HG03103 (cell line): ENCODE results near the gene REPS1.
"Not testable (repeated sequence)": the region's sequence is repeated elsewhere in the genome, so short reads cannot be mapped to it uniquely, and the experiment has no call there.

Experiments
- ATAC-seq: cut with Tn5 transposase; IDR thresholded peaks from one replicate; pipeline ENCODE4 v1.9.1; 2021; ENCODE audit warnings: low read depth; ENCODE audit not compliant: unreplicated experiment

Gene REPS1

GRCh38 chr6:138987643-138988468, at the start of gene REPS1:
Gene REPS1, minus strand, starts transcription at chr6:138988253. Its CDS starts 571 bp downstream, at chr6:138987682.
- peak; percentile 80 for ATAC-seq

GRCh38 chr6:139037490-139037889, 49.4 kb upstream of the REPS1 start:
- ATAC-seq: no peak

GRCh38 chr6:139030228-139030963, 42.3 kb upstream of the REPS1 start:
- ATAC-seq: peak; percentile 44

- peak; percentile 18 for ATAC-seq
These were observed 41.6 kb upstream of the REPS1 start for GRCh38 chr6:139029470-139030227.

GRCh38 chr6:139028658-139029469, 40.8 kb upstream of the REPS1 start, which contains the start of gene ABRACL:
Gene ABRACL, plus strand, starts transcription at chr6:139028745. Its CDS starts 5,416 bp downstream, at chr6:139034161.
- ATAC-seq: peak; percentile 60

GRCh38 chr6:139028215-139028657, 40.2 kb upstream of the REPS1 start:
- ATAC-seq: peak; percentile 0

GRCh38 chr6:139027620-139028182, 39.6 kb upstream of the REPS1 start:
- no peak for ATAC-seq

- not testable (repeated sequence) for ATAC-seq
These were observed 37.4 kb upstream of the REPS1 start for GRCh38 chr6:139025416-139025815.

GRCh38 chr6:139020689-139021088, 32.6 kb upstream of the REPS1 start:
- ATAC-seq: no peak

GRCh38 chr6:139019722-139020121, 31.7 kb upstream of the REPS1 start:
- ATAC-seq: no peak

GRCh38 chr6:139017227-139017626, 29.2 kb upstream of the REPS1 start:
- no peak for ATAC-seq

GRCh38 chr6:139016337-139017213, 28.5 kb upstream of the REPS1 start:
- peak; percentile 95 for ATAC-seq

GRCh38 chr6:139014945-139015344, 26.9 kb upstream of the REPS1 start:
- ATAC-seq: no peak

- no peak for ATAC-seq
These were observed 25.2 kb upstream of the REPS1 start for GRCh38 chr6:139013185-139013800.

GRCh38 chr6:139011980-139012379, 23.9 kb upstream of the REPS1 start:
- no peak for ATAC-seq

- no peak for ATAC-seq
These were observed 22.6 kb upstream of the REPS1 start for GRCh38 chr6:139010674-139011073.

GRCh38 chr6:139008117-139008516, 20.1 kb upstream of the REPS1 start:
- ATAC-seq: no peak

- no peak for ATAC-seq
These were observed 19.4 kb upstream of the REPS1 start for GRCh38 chr6:139007428-139007827.
